IMR-90 (cell line): ENCODE data around the gene KCNN3. TPM values are rescaled to one million over a fixed set of nuclear protein-coding genes. Genes with fewer than 3 reads are reported as not detected.

Experiments used
- ATAC-seq: fragments of 200-7000 bp; cut with Tn5 transposase; 2 replicates; pipeline ENCODE4 v1.9.1; 2020; ENCODE audit warnings: low read depth, mild to moderate bottlenecking, moderate library complexity
- BruUV-seq: library from RNA; stranded (reverse); fragments of 400-500 nt; replicated peaks from 2 replicates; lab custom pipeline; 2021; lab: Mats Ljungman, UMichigan
- CTCF ChIA-PET: fragments of 300-600 bp; formaldehyde crosslinking; extraction: SDS; loops from one replicate; lab custom pipeline; 2021; ENCODE audit warnings: antibody characterized with exemption; lab: Yijun Ruan, JAX
- POLR2A ChIA-PET: fragments of 300-600 bp; sonication (Branson Sonifier 250); formaldehyde crosslinking; loops from one replicate; lab custom pipeline; 2022; ENCODE audit warnings: antibody characterized with exemption; ENCODE audit not compliant: unreplicated experiment; lab: Charles Lee
- DNase-seq: peaks from one replicate; pipeline ENCODE4 v3.0.0; 2013
- H2AFZ ChIP-seq: replicated peaks from 2 replicates; pipeline ENCODE3; 2013; ENCODE audit warnings: low read length, mild to moderate bottlenecking; ENCODE audit not compliant: poor library complexity
- H2AK5ac ChIP-seq: 2 replicates; pipeline ENCODE4 v1.6.1; 2013; ENCODE audit warnings: low read depth, low read length, inconsistent platforms
- H2AK9ac ChIP-seq: replicated peaks from 2 replicates; pipeline ENCODE3; 2013; ENCODE audit warnings: mild to moderate bottlenecking, low read depth, low read length, moderate library complexity; ENCODE audit not compliant: poor library complexity
- H2BK120ac ChIP-seq: 2 replicates; pipeline ENCODE4 v1.6.1; 2013; ENCODE audit warnings: low read depth, low read length, inconsistent platforms
- H2BK15ac ChIP-seq: 3 replicates; pipeline ENCODE4 v1.6.1; 2013; ENCODE audit warnings: low read depth, low read length, inconsistent platforms
- H2BK20ac ChIP-seq: 2 replicates; pipeline ENCODE4 v1.6.1; 2013; ENCODE audit warnings: low read depth, mild to moderate bottlenecking, inconsistent platforms, low read length, moderate library complexity
- H2BK5ac ChIP-seq: 2 replicates; pipeline ENCODE4 v1.6.1; 2013; ENCODE audit warnings: mild to moderate bottlenecking, low read depth, low read length, inconsistent platforms; ENCODE audit not compliant: poor library complexity, severe bottlenecking
- H3K14ac ChIP-seq: replicated peaks from 2 replicates; pipeline ENCODE4 v1.6.1; 2013; ENCODE audit warnings: low read depth, low read length, inconsistent platforms
- H3K18ac ChIP-seq: 2 replicates; pipeline ENCODE4 v1.6.1; 2013; ENCODE audit warnings: low read depth, low read length, control low read depth
- H3K23ac ChIP-seq: 2 replicates; pipeline ENCODE4 v1.6.1; 2013; ENCODE audit warnings: low read depth, low read length, inconsistent platforms
- H3K27ac ChIP-seq: 2 replicates; pipeline ENCODE4 v1.5.1; 2013; ENCODE audit warnings: mild to moderate bottlenecking, control low read depth, low read length; ENCODE audit not compliant: insufficient read depth
- H3K27me3 ChIP-seq: 2 replicates; pipeline ENCODE4 v1.6.1; 2013; ENCODE audit warnings: low read length; ENCODE audit not compliant: control insufficient read depth, insufficient read depth
- H3K36me3 ChIP-seq: 2 replicates; pipeline ENCODE4 v1.6.1; 2013; ENCODE audit warnings: low read length, mixed read lengths; ENCODE audit not compliant: control insufficient read depth, insufficient read depth
- H3K4ac ChIP-seq: 2 replicates; pipeline ENCODE4 v1.6.1; 2013; ENCODE audit warnings: low read depth, low read length, inconsistent platforms
- H3K4me1 ChIP-seq: 2 replicates; pipeline ENCODE4 v1.6.1; 2013; ENCODE audit warnings: low read length, mixed read lengths; ENCODE audit not compliant: control insufficient read depth, insufficient read depth
- H3K4me2 ChIP-seq: 2 replicates; pipeline ENCODE4 v1.6.1; 2013; ENCODE audit warnings: low read depth, mild to moderate bottlenecking, control low read depth, low read length, moderate library complexity
- H3K4me3 ChIP-seq: 2 replicates; pipeline ENCODE4 v1.5.1; 2013; ENCODE audit warnings: low read depth, mild to moderate bottlenecking, control low read depth, low read length, moderate library complexity; ENCODE audit not compliant: insufficient read depth
- H3K56ac ChIP-seq: 2 replicates; pipeline ENCODE4 v1.6.1; 2013; ENCODE audit warnings: low read length, inconsistent platforms; ENCODE audit not compliant: insufficient read depth; ENCODE audit errors: extremely low read depth
- H3K79me1 ChIP-seq, 2 experiments: 2 replicates each; pipeline ENCODE4 v1.6.1; 2013; ENCODE audit warnings: low read length in 2 of 2, inconsistent platforms in 1 of 2, low read depth in 1 of 2
- H3K9ac ChIP-seq: 2 replicates; pipeline ENCODE4 v1.6.1; 2013; ENCODE audit warnings: low read depth, low read length, control low read depth
- H3K9me1 ChIP-seq: 2 replicates; pipeline ENCODE4 v1.6.1; 2013; ENCODE audit warnings: low read length, inconsistent platforms; ENCODE audit not compliant: insufficient read depth
- H3K9me3 ChIP-seq: 2 replicates; pipeline ENCODE4 v1.6.1; 2013; ENCODE audit warnings: low read length; ENCODE audit not compliant: control insufficient read depth, insufficient read depth
- H4K20me1 ChIP-seq: 2 replicates; pipeline ENCODE4 v1.6.1; 2013; ENCODE audit warnings: low read length, inconsistent platforms; ENCODE audit not compliant: insufficient read depth
- H4K5ac ChIP-seq: 2 replicates; pipeline ENCODE4 v1.6.1; 2013; ENCODE audit warnings: mild to moderate bottlenecking, low read depth, low read length, control low read depth
- H4K8ac ChIP-seq, 2 experiments: 2 replicates each; pipeline ENCODE4 v1.6.1; 2013; ENCODE audit warnings: low read depth in 2 of 2, low read length in 2 of 2, control low read depth in 1 of 2, inconsistent platforms in 1 of 2
- H4K91ac ChIP-seq: 2 replicates; pipeline ENCODE4 v1.6.1; 2013; ENCODE audit warnings: low read depth, low read length, inconsistent platforms; ENCODE audit not compliant: insufficient read depth
- BHLHE40 ChIP-seq: fragments of 150-350 bp; IDR thresholded peaks from 2 replicates; pipeline ENCODE4 v1.6.1; 2016; ENCODE audit warnings: mild to moderate bottlenecking, low read depth, low read length
- CEBPB ChIP-seq: IDR thresholded peaks from 2 replicates; pipeline ENCODE4 v1.6.1; 2012; ENCODE audit warnings: low read depth, low read length, improper control_type of control experiment
- CHD1 ChIP-seq: IDR thresholded peaks from 2 replicates; pipeline ENCODE4 v1.6.1; 2012; ENCODE audit warnings: low read depth, low read length, improper control_type of control experiment
- CTCF ChIP-seq: conservative IDR thresholded peaks from 2 replicates; pipeline ENCODE4 v1.5.1; 2012; ENCODE audit warnings: mild to moderate bottlenecking, low read depth, low read length, improper control_type of control experiment
- FOS ChIP-seq: fragments of 150-350 bp; IDR thresholded peaks from 2 replicates; pipeline ENCODE4 v1.6.1; 2016; ENCODE audit warnings: low read depth, low read length
- MAFK ChIP-seq: IDR thresholded peaks from 2 replicates; pipeline ENCODE4 v1.6.1; 2012; ENCODE audit warnings: low read depth, low read length, improper control_type of control experiment
- MAZ ChIP-seq: IDR thresholded peaks from 2 replicates; pipeline ENCODE4 v1.6.1; 2012; ENCODE audit warnings: low read depth, mild to moderate bottlenecking, low read length, improper control_type of control experiment, moderate library complexity, borderline replicate concordance
- MXI1 ChIP-seq: IDR thresholded peaks from 2 replicates; pipeline ENCODE4 v1.6.1; 2012; ENCODE audit warnings: low read depth, mild to moderate bottlenecking, low read length, moderate library complexity, borderline replicate concordance
- NFE2L2 ChIP-seq: fragments of 150-350 bp; IDR thresholded peaks from 2 replicates; pipeline ENCODE4 v1.6.1; 2016; ENCODE audit warnings: low read depth, mild to moderate bottlenecking, low read length
- POLR2A ChIP-seq: IDR thresholded peaks from 2 replicates; pipeline ENCODE4 v1.6.1; 2012; ENCODE audit warnings: mild to moderate bottlenecking, low read depth, low read length
- RAD21 ChIP-seq: IDR thresholded peaks from 2 replicates; pipeline ENCODE4 v1.6.1; 2012; ENCODE audit warnings: low read length, improper control_type of control experiment
- RCOR1 ChIP-seq: IDR thresholded peaks from 2 replicates; pipeline ENCODE4 v1.6.1; 2012; ENCODE audit warnings: mild to moderate bottlenecking, low read length, improper control_type of control experiment; ENCODE audit not compliant: insufficient replicate concordance
- RFX5 ChIP-seq: IDR thresholded peaks from 2 replicates; pipeline ENCODE4 v1.8.0; 2012; ENCODE audit warnings: low read depth, mild to moderate bottlenecking, low read length, moderate library complexity
- SMC3 ChIP-seq: fragments of 150-350 bp; IDR thresholded peaks from 2 replicates; pipeline ENCODE4 v1.6.1; 2016; ENCODE audit warnings: low read depth, mild to moderate bottlenecking, antibody characterized with exemption, low read length, moderate library complexity
- WGBS, 2 experiments: methylation state at CpG; one replicate each; pipeline versions ENCODE4 v1.1.5 to v1.1.7; 2013; ENCODE audit warnings: missing lambda C conversion rate in 2 of 2; ENCODE audit not compliant: insufficient read length in 1 of 2; ENCODE audit errors: extremely low coverage in 2 of 2; 5-methylcytosine and 5-hydroxymethylcytosine counted together
- dilution Hi-C: fragments of 300-500 bp; cut with HindIII; formaldehyde crosslinking; loops from one replicate; pipeline ENCODE4 v1.14.3; 2018; ENCODE audit warnings: low sequenced_read_pairs; ENCODE audit not compliant: unreplicated experiment
- in situ Hi-C: fragments of 300-500 bp; cut with MboI; formaldehyde crosslinking; loops from 3 replicates; pipeline ENCODE4 v1.14.3; 2019; ENCODE audit warnings: low sequenced_read_pairs, inconsistent platforms, mixed read lengths
- intact Hi-C: fragments of 100-400 bp; cut with micrococcal nuclease; formaldehyde crosslinking; loops from 2 replicates; pipeline ENCODE4 v1.10.0; 2022
- polyA plus RNA-seq, 3 experiments: library from polyadenylated mRNA; depleted of rRNA; stranded (reverse); fragments of >200 nt; gene quantifications; 2 replicates each; pipeline ENCODE4 v1.2.3, GENCODE V29; 2012; ENCODE audit warnings: low replicate concordance in 1 of 3
- total RNA-seq: library from RNA; depleted of rRNA; stranded (reverse); fragments of >200 nt; gene quantifications from 2 replicates; pipeline ENCODE4 v1.2.3, GENCODE V29; 2012
- TF ChIP-seq, protein P1 (sequence below): fragments of 150-350 bp; IDR thresholded peaks from 2 replicates; pipeline ENCODE4 v1.6.1; 2017; ENCODE audit warnings: mild to moderate bottlenecking, antibody characterized with exemption, low read length, low read depth
- TF ChIP-seq, protein P2 (sequence below): fragments of 150-350 bp; IDR thresholded peaks from 2 replicates; pipeline ENCODE4 v1.6.1; 2016; ENCODE audit warnings: low read depth, mild to moderate bottlenecking, low read length, moderate library complexity, borderline replicate concordance

The KCNN3 gene
- total and polyA plus RNA-seq, 2 of the 4 experiments (the other 2 are of a cell fraction) = 0.02 TPM; not detected in 1

DNA sequence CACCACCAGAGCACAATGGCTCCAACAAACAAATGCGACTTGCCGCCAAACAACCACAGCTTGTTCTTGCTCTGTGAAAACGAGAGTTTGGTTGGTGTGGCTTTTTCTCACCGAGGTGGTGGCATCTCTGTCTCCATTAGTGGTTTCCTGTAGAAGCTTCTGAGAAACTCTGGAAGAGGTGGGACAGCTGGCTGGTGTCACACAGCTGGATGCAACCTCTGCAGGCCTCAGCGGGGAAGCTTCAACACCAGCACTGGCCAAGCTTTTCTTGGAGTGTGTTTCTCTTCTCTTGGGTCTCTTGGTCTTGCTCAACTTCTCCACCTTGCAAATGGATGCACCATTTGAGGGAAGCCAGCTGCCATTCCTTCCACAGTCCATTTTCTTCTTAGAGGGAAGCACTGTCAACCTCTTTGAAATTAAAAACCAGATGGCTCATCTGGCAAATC lies 124.8 kb downstream of the KCNN3 start:
- dilution Hi-C loops = no loop called here
- Histone ChIP-seq H3K4me1 (no peaks in the 10 kb centered on the region; the same call in 1 of the 2 replicates), H3K79me1 (no peaks in the 10 kb centered on the region), H2BK5ac (no peak overlapping the region), H3K18ac (no peak overlapping the region), H4K20me1 (no peaks in the 10 kb centered on the region), H2BK20ac (no peak overlapping the region), H2BK15ac (no peak overlapping the region), H4K5ac (no peak overlapping the region), H3K9me1 (no peaks in the 10 kb centered on the region), H2AK5ac (no peak overlapping the region), H3K4me2 (no peak overlapping the region), H2AK9ac (no peak overlapping the region), H3K9ac (no peak overlapping the region), H3K4ac (no peak overlapping the region), H3K9me3 (0 out of 2 replicates have a peak, but pooled peaks cover 2% of the 10 kb centered on the region), H3K14ac (no peak overlapping the region), H3K56ac (no peak overlapping the region), H2AFZ (no peak overlapping the region), H3K4me3 (no peak overlapping the region), H2BK120ac (no peak overlapping the region), H4K8ac (no peak overlapping the region), H3K23ac (no peak overlapping the region), H3K36me3 (no peaks in the 10 kb centered on the region), H3K27me3 (peaks cover 75% of the 10 kb centered on the region), H4K91ac (no peak overlapping the region), H3K27ac (no peak overlapping the region)
- intact Hi-C loops = no loop called here
- CTCF ChIA-PET = no interaction called here
- in situ Hi-C loops = no loop called here
- no CpG with 5 or more reads among the region's 5 CpGs for WGBS, 2 experiments
- TF ChIP-seq, protein P1, sequence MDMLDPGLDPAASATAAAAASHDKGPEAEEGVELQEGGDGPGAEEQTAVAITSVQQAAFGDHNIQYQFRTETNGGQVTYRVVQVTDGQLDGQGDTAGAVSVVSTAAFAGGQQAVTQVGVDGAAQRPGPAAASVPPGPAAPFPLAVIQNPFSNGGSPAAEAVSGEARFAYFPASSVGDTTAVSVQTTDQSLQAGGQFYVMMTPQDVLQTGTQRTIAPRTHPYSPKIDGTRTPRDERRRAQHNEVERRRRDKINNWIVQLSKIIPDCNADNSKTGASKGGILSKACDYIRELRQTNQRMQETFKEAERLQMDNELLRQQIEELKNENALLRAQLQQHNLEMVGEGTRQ = no peak
- TF ChIP-seq MAZ = no peak
- no peak for TF ChIP-seq FOS
- TF ChIP-seq MXI1 = no peak
- TF ChIP-seq SMC3 = no peak
- TF ChIP-seq CTCF = no peak
- no peak for TF ChIP-seq NFE2L2
- TF ChIP-seq, protein P2, sequence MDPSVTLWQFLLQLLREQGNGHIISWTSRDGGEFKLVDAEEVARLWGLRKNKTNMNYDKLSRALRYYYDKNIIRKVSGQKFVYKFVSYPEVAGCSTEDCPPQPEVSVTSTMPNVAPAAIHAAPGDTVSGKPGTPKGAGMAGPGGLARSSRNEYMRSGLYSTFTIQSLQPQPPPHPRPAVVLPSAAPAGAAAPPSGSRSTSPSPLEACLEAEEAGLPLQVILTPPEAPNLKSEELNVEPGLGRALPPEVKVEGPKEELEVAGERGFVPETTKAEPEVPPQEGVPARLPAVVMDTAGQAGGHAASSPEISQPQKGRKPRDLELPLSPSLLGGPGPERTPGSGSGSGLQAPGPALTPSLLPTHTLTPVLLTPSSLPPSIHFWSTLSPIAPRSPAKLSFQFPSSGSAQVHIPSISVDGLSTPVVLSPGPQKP = no peak
- no peak for TF ChIP-seq BHLHE40
- TF ChIP-seq RAD21 = no peak
- no peak for TF ChIP-seq POLR2A
- no peak for TF ChIP-seq RCOR1
- TF ChIP-seq MAFK = no peak
- no peak for TF ChIP-seq RFX5
- TF ChIP-seq CEBPB = no peak
- TF ChIP-seq CHD1 = no peak
- ATAC-seq = no peak
- BruUV-seq = no TSS peak
- POLR2A ChIA-PET = no interaction called here
- DNase-seq = no peak
